ENCODE results near the gene DISC1.
A peak's percentile ranks its signal among the peaks of the same experiment; 100 is the strongest.

The DISC1 gene

GRCh38 chr1:231827337-231828105 lies 200.9 kb downstream of the DISC1 start:
- DNase-seq = peak; percentile 60

- DNase-seq = peak; percentile 85
Observed at GRCh38 chr1:231828182-231828920, 201.8 kb downstream of the DISC1 start.

- no peak for DNase-seq
Observed at GRCh38 chr1:231829332-231829731, 202.7 kb downstream of the DISC1 start.

- DNase-seq = peak; percentile 81
Observed at GRCh38 chr1:231836227-231836893, 209.8 kb downstream of the DISC1 start.

- no peak for DNase-seq
Observed at GRCh38 chr1:231838521-231838920, 211.9 kb downstream of the DISC1 start.

GRCh38 chr1:231839999-231840398 lies 213.4 kb downstream of the DISC1 start:
- DNase-seq = no peak

GRCh38 chr1:231841616-231842344 lies 215.2 kb downstream of the DISC1 start:
- DNase-seq = no peak

- DNase-seq = no peak
Observed at GRCh38 chr1:231842441-231842840, 215.9 kb downstream of the DISC1 start.

GRCh38 chr1:231844986-231845502 lies 218.5 kb downstream of the DISC1 start:
- no peak for DNase-seq

GRCh38 chr1:231847612-231848397 lies 221.2 kb downstream of the DISC1 start:
- DNase-seq = no peak

- DNase-seq = no peak
Observed at GRCh38 chr1:231849981-231850380, 223.4 kb downstream of the DISC1 start.

- no peak for DNase-seq
Observed at GRCh38 chr1:231850786-231851185, 224.2 kb downstream of the DISC1 start.

- DNase-seq = no peak
Observed at GRCh38 chr1:231853588-231854207, 227.1 kb downstream of the DISC1 start.

GRCh38 chr1:231855361-231855760 lies 228.8 kb downstream of the DISC1 start:
- DNase-seq = no peak

GRCh38 chr1:231855926-231856325 lies 229.3 kb downstream of the DISC1 start:
- no peak for DNase-seq

GRCh38 chr1:231856426-231856825 lies 229.8 kb downstream of the DISC1 start:
- no peak for DNase-seq

GRCh38 chr1:231856894-231857293 lies 230.3 kb downstream of the DISC1 start:
- DNase-seq = no peak

GRCh38 chr1:231857609-231858135 lies 231.1 kb downstream of the DISC1 start:
- DNase-seq = no peak

GRCh38 chr1:231860221-231861088 lies 233.9 kb downstream of the DISC1 start:
- DNase-seq = peak; percentile 4

All from NCI-H226 (cell line).